Esophagus squamous epithelium (tissue), 5 donors: ENCODE data around the gene RALGPS1. TPM values are rescaled to one million over a fixed set of nuclear protein-coding genes. Genes with fewer than 3 reads are reported as not detected.

Source experiments
- DNase-seq: peaks from one replicate; lab custom pipeline; 2025; lab: John Stamatoyannopoulos, UW
- H3K27ac ChIP-seq, 4 donors: fragments of 200-600 bp; sonication (generic); one replicate each; pipeline ENCODE4 v1.5.1; 2016 to 2019; ENCODE audit warnings: mild to moderate bottlenecking in 1 of 4
- H3K27me3 ChIP-seq, 4 donors: fragments of 200-600 bp; sonication (generic); 1 replicate in 3 of 4; 2 replicates in 1 of 4; pipeline versions ENCODE4 v1.5.1 to v1.6.0; 2017 to 2021; ENCODE audit warnings: antibody characterized with exemption in 1 of 4
- H3K36me3 ChIP-seq, 3 donors: fragments of 200-600 bp; sonication (generic); one replicate each; pipeline ENCODE4 v1.5.1; 2016 to 2019
- H3K4me1 ChIP-seq, 3 donors: fragments of 200-600 bp; sonication (generic); one replicate each; pipeline ENCODE4 v1.5.1; 2017 to 2019
- H3K4me3 ChIP-seq, 4 donors: fragments of 200-600 bp; sonication (generic); 1 replicate in 3 of 4; 2 replicates in 1 of 4; pipeline ENCODE4 v1.5.1; 2016 to 2019; ENCODE audit warnings: mild to moderate bottlenecking in 2 of 4, moderate library complexity in 1 of 4
- H3K9me3 ChIP-seq, 3 donors: fragments of 200-600 bp; sonication (generic); one replicate each; pipeline ENCODE4 v1.5.1; 2016 to 2019
- CTCF ChIP-seq, 6 experiments: fragments of 450-650 bp in 4 of 6; fragments of 200-600 bp in 2 of 6; sonication (generic) in 2 of 6; IDR thresholded peaks; one replicate each; pipeline ENCODE4 v1.5.1; 2016 to 2019; ENCODE audit warnings: antibody characterized with exemption in 6 of 6, mild to moderate bottlenecking in 4 of 6, moderate library complexity in 4 of 6
- POLR2A ChIP-seq, 4 donors: fragments of 450-650 bp; IDR thresholded peaks; one replicate each; pipeline ENCODE4 v1.6.1; 2017; ENCODE audit warnings: antibody characterized with exemption in 4 of 4, mild to moderate bottlenecking in 4 of 4, moderate library complexity in 3 of 4
- WGBS, 2 donors: methylation state at CpG; one replicate each; pipeline ENCODE4 v1.1.5; 2018; 5-methylcytosine and 5-hydroxymethylcytosine counted together
- intact Hi-C: fragments of 100-400 bp; cut with DNase I; formaldehyde crosslinking; loops from one replicate; pipeline ENCODE4 v1.15.0; 2022
- total RNA-seq, 4 donors: library from RNA; depleted of rRNA; stranded (reverse); fragments of >200 nt; gene quantifications; one replicate each; pipeline ENCODE4 v1.1.0, GENCODE V29; 2016
- donor health status: DM: yes; HTN: yes; CAD: no.

RALGPS1 gene
- total RNA-seq, 4 donors from 2014 or later: 3.0 to 16.4 (median 10.6) TPM

- no peak overlapping the region for H3K4me3 ChIP-seq
- H3K27ac ChIP-seq: peak overlapping the region in 3 of 4 donors; percentile 34 to 75 (median 45)
- 84 to 90% methylated on average over 7 of the region's 11 CpGs for WGBS, 2 donors
- intact Hi-C loops: no loop called here
- H3K4me1 ChIP-seq: peaks cover 11 to 31% (median 11%) of the 10 kb centered on the region in 3 donors
- TF ChIP-seq CTCF (IDR thresholded peaks at IDR 0.05) (no peak), POLR2A (IDR thresholded peaks at IDR 0.05) (no peak)
- DNase-seq: no peak
- no peaks in the 10 kb centered on the region for H3K27me3 ChIP-seq
- no peaks in the 10 kb centered on the region for H3K9me3 ChIP-seq
- H3K36me3 ChIP-seq: peaks cover 0 to 44% (median 0%) of the 10 kb centered on the region in 3 donors
These were observed 192.8 kb downstream of the RALGPS1 start for GRCh38 chr9:127107171-127107928.

- no peaks in the 10 kb centered on the region for H3K27me3 ChIP-seq
- H3K27ac ChIP-seq: peak overlapping the region in 3 of 4 donors; percentile 34 to 75 (median 51)
- intact Hi-C loops: no loop called here
- H3K9me3 ChIP-seq: no peaks in the 10 kb centered on the region
- peaks cover 0 to 44% (median 0%) of the 10 kb centered on the region in 3 donors for H3K36me3 ChIP-seq
- DNase-seq: no peak
- TF ChIP-seq POLR2A (IDR thresholded peaks at IDR 0.05) (no peak), CTCF (IDR thresholded peaks at IDR 0.05) (no peak)
- WGBS, 2 donors: 85 to 91% methylated on average over 20 to 30 of the region's 38 CpGs
- no peak overlapping the region for H3K4me3 ChIP-seq
- peaks cover 20 to 40% (median 20%) of the 10 kb centered on the region in 3 donors for H3K4me1 ChIP-seq
These were observed 193.6 kb downstream of the RALGPS1 start for GRCh38 chr9:127107929-127108876.

GRCh38 chr9:127109212-127109711 is 194.7 kb downstream of the RALGPS1 start:
- 64 to 68% methylated on average over 5 of the region's 5 CpGs for WGBS, 2 donors
- intact Hi-C loops: no loop called here
- Histone ChIP-seq H3K36me3 (peaks cover 0 to 44% (median 0%) of the 10 kb centered on the region in 3 donors), H3K27ac (peak overlapping the region; percentile 12 to 84 (median 63)), H3K4me3 (no peak overlapping the region), H3K27me3 (no peaks in the 10 kb centered on the region), H3K9me3 (no peaks in the 10 kb centered on the region), H3K4me1 (peaks cover 20 to 42% (median 25%) of the 10 kb centered on the region in 3 donors)
- DNase-seq: no peak
- no peak for TF ChIP-seq POLR2A (IDR thresholded peaks at IDR 0.05)
- no peak for TF ChIP-seq CTCF (IDR thresholded peaks at IDR 0.05)

- Histone ChIP-seq H3K9me3 (no peaks in the 10 kb centered on the region), H3K36me3 (peaks cover 0 to 17% (median 0%) of the 10 kb centered on the region in 3 donors), H3K27me3 (no peaks in the 10 kb centered on the region), H3K4me3 (no peak overlapping the region), H3K4me1 (peaks cover 20 to 56% (median 25%) of the 10 kb centered on the region in 3 donors), H3K27ac (peak overlapping the region; percentile 70 to 84 (median 78))
- no peak for DNase-seq
- no CpG with 5 or more reads among the region's 7 CpGs for WGBS, 2 donors
- intact Hi-C loops: no loop called here
- no peak for TF ChIP-seq CTCF (IDR thresholded peaks at IDR 0.05)
- TF ChIP-seq POLR2A (IDR thresholded peaks at IDR 0.05): no peak
These were observed 197.5 kb downstream of the RALGPS1 start for GRCh38 chr9:127112056-127112455.
